HG02938 (cell line): ENCODE measurements around the gene HIGD1B.

ENCODE experiments used
- ATAC-seq: cut with Tn5 transposase; IDR thresholded peaks from one replicate; pipeline ENCODE4 v1.9.1; 2021; ENCODE audit warnings: mild to moderate bottlenecking, moderate library complexity; ENCODE audit not compliant: unreplicated experiment

The HIGD1B gene

DNA sequence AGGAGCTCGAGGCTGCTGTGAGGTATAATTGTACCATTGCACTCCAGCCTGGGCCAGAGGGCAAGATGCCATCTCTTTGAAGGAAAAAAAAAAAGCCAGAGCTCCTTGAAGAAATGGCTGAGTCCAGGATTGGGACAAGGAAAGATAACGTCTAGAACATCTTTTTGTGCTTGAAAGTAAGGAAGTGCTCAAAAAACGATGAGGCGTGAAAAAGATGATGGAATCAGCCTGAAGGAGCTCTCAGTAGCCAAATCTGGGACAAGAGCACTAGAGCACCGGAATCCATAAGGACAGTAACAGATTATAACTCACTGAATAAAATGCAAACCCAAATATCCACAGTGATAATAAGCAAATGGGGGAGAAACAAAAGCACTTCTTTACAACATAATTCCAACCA lies 29.4 kb downstream of the HIGD1B start:
- no peak for ATAC-seq

DNA sequence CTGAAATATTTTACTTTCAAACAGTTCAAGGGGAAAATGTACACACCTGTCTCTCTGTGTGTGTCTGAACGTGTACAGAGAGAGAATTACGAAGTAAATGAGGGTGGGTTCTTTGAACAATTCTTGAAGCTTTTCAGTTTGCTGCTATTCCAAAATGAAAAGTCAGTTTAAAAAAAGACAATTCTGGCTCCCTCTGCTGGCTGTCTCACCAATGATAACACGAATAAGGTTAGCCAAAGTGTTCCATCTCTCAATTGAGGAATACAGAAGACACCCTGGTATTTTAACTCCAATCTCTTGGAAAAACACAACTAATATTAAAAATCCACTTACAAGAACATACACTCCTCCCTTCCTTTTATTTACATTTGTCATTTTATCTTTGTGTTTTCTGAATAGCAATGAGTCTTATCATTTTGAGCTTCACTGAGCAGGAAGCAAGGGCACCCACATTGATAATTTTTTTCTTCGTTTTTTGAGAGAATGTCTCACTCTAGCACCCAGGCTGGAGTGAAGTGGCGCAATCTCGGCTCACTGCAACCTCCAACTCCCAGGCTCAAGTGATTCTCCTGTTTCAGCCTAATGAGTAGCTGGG lies 31.0 kb downstream of the HIGD1B start:
- no peak for ATAC-seq

DNA sequence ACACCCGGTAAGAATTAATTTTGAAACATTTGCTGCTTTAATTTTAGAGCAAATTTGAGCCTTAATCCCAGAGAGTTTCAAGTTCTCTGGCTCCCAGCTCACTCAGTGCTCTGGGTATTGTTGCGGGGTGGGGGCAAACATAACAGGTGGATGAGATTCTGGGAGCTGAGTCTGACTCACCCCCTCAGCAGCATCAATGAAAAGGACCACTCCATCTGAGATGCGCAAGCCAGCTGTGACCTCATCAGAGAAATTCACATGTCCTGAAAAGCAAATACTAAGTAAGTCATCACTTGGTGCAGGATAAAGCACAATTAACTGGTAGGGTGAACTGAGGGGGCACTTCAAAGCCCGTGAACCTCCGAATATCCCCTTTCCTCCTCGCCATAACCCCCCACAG lies 31.7 kb downstream of the HIGD1B start:
- ATAC-seq, result no peak

DNA sequence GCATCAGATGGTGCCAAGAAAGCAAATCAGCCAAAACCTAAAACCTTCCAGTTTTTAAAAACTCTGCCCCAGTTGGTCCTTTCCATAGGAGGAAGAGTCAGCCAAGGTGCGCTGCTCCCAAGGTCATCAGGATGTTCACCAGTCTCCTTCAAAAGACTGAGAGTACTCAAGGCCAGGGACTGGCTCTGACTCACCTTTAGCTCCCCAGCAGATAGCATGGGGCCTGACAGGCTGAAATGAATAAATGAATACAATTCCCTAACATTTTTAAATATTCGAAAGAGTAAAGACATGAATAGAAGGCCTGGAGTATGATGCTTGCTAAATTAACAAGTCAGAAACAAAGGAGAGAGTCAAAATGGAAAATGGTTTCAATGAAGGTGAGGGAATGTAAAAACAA lies 32.4 kb downstream of the HIGD1B start:
- ATAC-seq, result no peak

DNA sequence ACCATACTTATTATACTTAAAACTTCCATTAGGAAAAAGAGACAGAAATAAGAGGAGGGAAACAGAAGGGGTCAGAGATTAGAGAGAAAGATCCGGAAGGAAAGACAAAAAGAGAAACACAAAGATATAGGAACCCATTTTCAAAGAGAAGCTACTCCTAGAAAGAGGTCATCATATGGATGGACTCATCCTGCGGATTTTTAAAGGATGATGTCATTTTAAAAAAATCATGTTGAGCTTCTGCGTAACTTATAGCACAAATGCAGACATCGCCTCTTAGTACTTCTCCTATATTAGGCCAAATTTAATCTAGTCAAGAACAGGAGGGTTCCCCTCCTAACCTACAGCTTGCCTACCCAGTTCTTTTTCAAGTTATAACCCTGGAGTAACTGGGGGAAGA lies 33.5 kb downstream of the HIGD1B start:
- ATAC-seq, result no peak

DNA sequence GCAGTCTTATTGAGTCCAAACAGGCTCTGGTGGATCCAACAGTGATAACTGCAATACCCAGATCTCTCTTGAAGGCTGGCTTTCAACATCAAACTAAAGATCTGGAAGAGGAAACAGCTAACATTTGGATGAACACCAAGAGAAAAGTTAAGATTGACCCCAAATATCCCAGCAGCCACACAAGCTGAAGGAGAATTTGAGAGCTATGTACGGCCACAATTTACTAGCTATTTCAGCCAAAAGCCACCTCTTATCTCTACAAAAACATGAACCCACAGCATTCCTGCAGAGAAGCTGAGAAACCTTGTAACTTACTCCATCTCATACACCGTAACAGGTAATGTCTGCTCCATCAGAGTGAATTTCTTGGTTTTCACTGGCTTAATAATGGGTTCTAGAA lies 37.3 kb downstream of the HIGD1B start:
- no peak for ATAC-seq

DNA sequence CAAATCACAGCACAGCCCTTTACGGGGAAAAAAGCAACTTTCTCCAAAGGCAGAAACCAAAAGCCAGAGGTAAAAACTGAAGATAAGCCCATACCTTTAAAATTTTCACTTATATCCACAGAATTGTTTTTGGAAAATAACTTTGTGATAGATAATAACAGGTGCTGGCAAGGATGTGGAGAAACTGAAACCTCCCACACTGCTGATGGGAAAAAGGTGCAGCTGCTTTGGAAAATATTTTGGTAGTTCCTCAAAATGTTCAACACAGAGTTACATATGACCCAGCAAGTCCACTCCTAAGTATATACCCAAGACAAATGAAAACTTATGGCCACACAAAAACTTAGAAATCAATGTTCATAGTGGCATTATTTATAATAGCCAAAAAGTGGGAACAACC lies 39.3 kb downstream of the HIGD1B start:
- no peak for ATAC-seq

DNA sequence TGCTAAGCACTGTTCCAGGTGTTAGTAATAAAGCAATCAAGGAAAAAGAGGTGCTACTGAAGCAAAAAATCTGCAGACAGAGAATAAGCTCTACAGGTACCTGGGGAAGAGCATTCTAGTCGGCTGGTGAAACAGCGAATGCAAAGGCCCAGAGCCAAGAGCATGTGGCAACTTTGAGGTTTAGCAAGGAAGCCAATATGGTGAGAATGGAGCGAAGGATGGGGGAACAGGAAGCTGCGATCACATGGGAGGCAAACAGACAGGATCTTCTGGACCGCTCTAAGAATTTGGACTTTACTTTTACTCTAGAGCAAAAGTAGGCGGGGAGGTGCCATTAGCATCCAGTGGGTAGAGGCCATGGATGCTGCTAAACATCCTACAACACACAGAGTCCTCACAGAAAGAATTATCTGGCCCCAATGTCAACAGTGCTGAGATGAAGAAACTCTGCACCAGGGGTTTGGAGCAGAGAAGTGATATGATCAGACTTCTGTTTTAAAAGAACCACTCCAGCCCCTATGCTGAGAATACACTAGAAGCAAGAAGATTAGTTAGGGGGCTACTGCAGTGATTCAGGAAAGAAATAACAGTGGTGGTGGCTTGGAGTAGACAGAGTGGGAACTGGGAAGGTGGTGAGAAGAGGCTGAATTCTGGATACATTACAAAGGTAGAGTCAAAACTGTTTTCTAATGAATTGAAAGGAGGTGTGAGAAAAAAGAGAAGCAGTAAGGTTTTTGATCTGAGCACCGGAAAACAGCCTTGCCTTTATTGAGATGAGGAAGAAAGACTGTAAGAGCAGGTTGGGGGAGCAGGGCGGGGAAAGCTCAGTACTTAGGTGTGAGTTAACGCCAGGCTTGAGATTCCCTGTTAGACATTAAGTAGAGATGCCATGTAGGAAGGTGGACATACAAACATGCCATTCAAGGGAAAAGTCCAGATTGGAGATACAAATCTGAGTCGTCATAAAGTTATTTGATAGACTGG lies 40.6 kb downstream of the HIGD1B start:
- no peak for ATAC-seq

DNA sequence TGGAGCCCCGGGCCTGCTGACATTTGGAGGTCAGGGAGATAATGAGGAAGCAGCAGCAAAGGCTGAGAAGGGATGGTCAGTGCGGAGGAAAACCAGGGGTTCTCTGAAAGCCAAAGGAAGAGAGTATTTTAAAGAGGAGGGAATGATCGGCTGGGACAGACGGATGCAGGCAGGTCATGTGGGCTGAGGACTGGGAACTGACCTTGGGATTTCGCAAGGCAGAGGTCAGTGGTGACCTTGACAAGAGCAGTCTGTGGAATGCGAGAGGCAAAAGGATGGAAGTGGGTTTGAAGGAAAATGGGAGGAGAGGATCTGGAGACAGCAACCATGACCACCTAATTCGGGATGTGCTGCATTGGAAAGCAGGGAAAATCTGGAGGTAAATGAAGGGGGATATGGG lies 41.3 kb downstream of the HIGD1B start:
- ATAC-seq, result no peak

DNA sequence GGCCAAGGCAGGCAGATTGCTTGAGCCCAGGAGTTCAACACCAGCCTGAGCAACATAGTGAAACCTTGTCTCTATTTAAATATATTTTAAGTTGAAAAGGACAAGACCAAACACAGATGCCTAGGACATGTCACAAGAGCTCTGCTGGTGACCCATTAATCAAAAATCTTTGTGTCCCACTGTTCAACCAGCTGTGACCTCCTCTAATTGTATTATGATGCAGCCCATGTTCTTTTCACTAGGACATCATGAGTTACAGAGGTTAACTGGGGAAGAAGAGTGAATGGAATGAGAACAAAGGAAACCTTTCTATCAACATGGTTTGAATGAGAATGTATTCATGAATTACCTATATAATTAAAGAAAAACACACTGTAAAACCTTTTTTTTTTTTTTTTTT lies 44.6 kb downstream of the HIGD1B start:
- ATAC-seq, result no peak

DNA sequence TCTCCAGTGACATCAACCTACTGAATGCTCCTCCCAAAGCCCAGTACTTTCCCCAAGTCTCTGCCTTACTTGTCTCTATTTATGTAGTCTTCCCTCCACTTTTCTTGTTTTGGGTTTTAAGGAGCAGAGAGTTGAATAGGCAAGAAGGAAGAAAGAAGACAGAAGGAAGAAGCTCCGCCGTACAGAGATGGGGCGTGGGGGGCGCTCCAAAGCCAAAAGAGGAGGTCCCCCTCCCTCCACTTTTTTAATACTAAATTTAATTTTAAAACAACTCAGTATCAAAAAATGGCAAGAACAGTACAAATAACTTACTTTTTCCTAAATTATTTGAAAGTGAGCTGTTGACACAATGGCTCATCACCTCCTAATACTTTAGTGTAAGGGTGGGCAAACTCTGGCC lies 47.0 kb downstream of the HIGD1B start:
- no peak for ATAC-seq

DNA sequence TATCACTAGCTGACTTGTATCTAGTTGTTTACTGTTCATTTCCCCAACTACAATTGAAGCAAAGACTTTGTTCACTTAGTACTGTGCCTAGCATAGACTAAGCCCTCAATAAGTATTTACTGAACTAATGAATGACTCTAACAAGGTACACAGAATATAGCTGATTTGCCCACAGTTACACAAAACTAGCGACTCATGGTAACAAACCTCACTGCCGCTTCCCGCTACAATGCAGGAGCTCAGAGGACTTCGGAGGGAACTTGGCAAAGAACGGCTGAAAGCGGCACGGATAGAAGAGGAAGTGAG lies 51.0 kb downstream of the HIGD1B start:
- ATAC-seq, result no peak

DNA sequence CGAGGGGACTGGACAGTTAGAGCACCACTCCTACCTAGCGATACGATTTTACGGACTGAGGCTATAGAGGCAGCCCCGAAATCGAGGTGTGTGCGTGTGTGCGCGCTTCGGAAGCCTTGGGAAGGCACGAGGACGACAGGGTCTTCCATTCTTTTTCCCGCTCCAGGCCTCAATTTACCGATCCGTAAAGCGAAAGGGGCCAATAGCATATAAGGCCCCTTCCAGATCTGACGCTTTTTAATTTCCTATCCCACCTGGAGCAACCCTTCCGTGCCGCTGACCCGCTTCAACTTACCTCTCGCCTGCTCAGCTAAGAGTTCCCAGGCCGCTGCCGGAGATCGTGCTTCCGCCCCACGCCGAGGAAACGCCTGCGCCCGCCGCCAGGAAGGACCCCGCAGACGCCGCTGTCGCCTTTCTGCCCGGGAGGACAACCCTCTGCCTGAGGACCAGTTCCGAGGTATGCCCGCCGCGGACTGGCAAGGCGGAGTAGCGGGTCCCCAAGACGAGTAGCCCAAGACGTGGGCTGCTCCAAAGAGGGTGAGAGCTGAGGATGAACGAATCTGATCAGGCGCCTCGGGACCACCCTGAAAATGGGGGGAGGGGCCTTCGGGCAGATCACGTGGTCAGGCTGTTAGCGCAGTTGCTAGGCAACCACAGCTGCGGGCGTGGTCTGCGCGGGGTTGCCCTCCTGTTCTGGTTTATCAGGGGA lies 51.5 kb downstream of the HIGD1B start, which contains the start of gene EFTUD2:
Gene EFTUD2 (minus strand): TSS at position 372 of the 709 bp plus-strand sequence. CDS start 4,924 bp downstream, outside the sequence.
- peak; percentile 64 for ATAC-seq
